Suprapubic skin (tissue), 4 donors: ENCODE results near the gene LCAT.

Source experiments
- CTCF ChIP-seq, 2 donors: fragments of 200-600 bp in 1 of 2; fragments of 450-650 bp in 1 of 2; sonication (generic) in 1 of 2; IDR thresholded peaks; one replicate each; pipeline ENCODE4 v1.5.1; 2016 to 2019; ENCODE audit warnings: antibody characterized with exemption in 2 of 2, mild to moderate bottlenecking in 1 of 2, moderate library complexity in 1 of 2
- POLR2A ChIP-seq, 2 donors: fragments of 450-650 bp; IDR thresholded peaks; one replicate each; pipeline ENCODE4 v1.6.1; 2017; ENCODE audit warnings: antibody characterized with exemption in 2 of 2, mild to moderate bottlenecking in 2 of 2, moderate library complexity in 2 of 2
- POLR2AphosphoS5 ChIP-seq, 3 donors: sonication (generic); formaldehyde crosslinking; IDR thresholded peaks; one replicate each; pipeline ENCODE4 v1.6.1; 2017; ENCODE audit warnings: antibody characterized with exemption in 3 of 3

- no peak for TF ChIP-seq CTCF (IDR thresholded peaks at IDR 0.05)
- peak; percentile 34 to 85 for TF ChIP-seq POLR2A (IDR thresholded peaks at IDR 0.05)
- peak in 2 of 3 donors; percentile 7 to 32 for TF ChIP-seq POLR2AphosphoS5 (IDR thresholded peaks at IDR 0.05)
These were observed 24.7 kb upstream of the LCAT start, which contains the start of gene SLC12A4 for GRCh38 chr16:67968400-67969253.
